Adipocyte (in vitro differentiated cells): Measurements from ENCODE around the gene NBAS.
"Not testable (repeated sequence)": the region's sequence is repeated elsewhere in the genome, so short reads cannot be mapped to it uniquely, and the experiment has no call there.

Source experiments
- DNase-seq: peaks from one replicate; pipeline ENCODE4 v3.0.0-alpha.2; 2015; ENCODE audit warnings: low read depth
- H3K27me3 ChIP-seq: replicated peaks from 2 replicates; pipeline ENCODE4 v1.7.0; 2013; ENCODE audit warnings: mild to moderate bottlenecking, low read length, moderate library complexity; ENCODE audit not compliant: control insufficient read depth, insufficient read depth
- H3K36me3 ChIP-seq: 2 replicates; pipeline ENCODE4 v1.7.0; 2013; ENCODE audit warnings: low read length, mild to moderate bottlenecking, moderate library complexity; ENCODE audit not compliant: control insufficient read depth, insufficient read depth, severe bottlenecking
- H3K4me1 ChIP-seq: 2 replicates; pipeline ENCODE4 v1.7.0; 2013; ENCODE audit warnings: mild to moderate bottlenecking, low read length, moderate library complexity; ENCODE audit not compliant: control insufficient read depth, insufficient read depth
- H3K4me3 ChIP-seq: 2 replicates; pipeline ENCODE4 v1.7.0; 2013; ENCODE audit warnings: mild to moderate bottlenecking, low read length, moderate library complexity
- H3K9ac ChIP-seq: 2 replicates; pipeline ENCODE4 v1.7.0; 2013; ENCODE audit warnings: mild to moderate bottlenecking, low read length, moderate library complexity
- H3K9me3 ChIP-seq: 2 replicates; pipeline ENCODE4 v1.7.0; 2013; ENCODE audit warnings: mild to moderate bottlenecking, low read length, moderate library complexity; ENCODE audit not compliant: control insufficient read depth

NBAS gene

GRCh38 chr2:15269043-15269442, 292.1 kb downstream of the NBAS start:
- peaks cover 13% of the 10 kb centered on the region for H3K4me1 ChIP-seq
- no peaks in the 10 kb centered on the region for H3K27me3 ChIP-seq
- no peak for DNase-seq
- H3K9me3 ChIP-seq = no peaks in the 10 kb centered on the region
- no peak overlapping the region for H3K9ac ChIP-seq
- no peak overlapping the region for H3K4me3 ChIP-seq
- peaks cover 1% of the 10 kb centered on the region for H3K36me3 ChIP-seq

- Histone ChIP-seq H3K36me3 (peaks cover 4% of the 10 kb centered on the region), H3K27me3 (no peaks in the 10 kb centered on the region), H3K9ac (no peak overlapping the region), H3K4me1 (no peaks in the 10 kb centered on the region), H3K4me3 (no peak overlapping the region), H3K9me3 (no peaks in the 10 kb centered on the region)
- no peak for DNase-seq
These were observed 295.2 kb downstream of the NBAS start for GRCh38 chr2:15265889-15266288.

- no peak overlapping the region for H3K4me3 ChIP-seq
- H3K36me3 ChIP-seq = peaks cover 4% of the 10 kb centered on the region
- no peak for DNase-seq
- no peak overlapping the region for H3K9ac ChIP-seq
- no peaks in the 10 kb centered on the region for H3K27me3 ChIP-seq
- no peaks in the 10 kb centered on the region for H3K4me1 ChIP-seq
- no peaks in the 10 kb centered on the region for H3K9me3 ChIP-seq
These were observed 297.0 kb downstream of the NBAS start for GRCh38 chr2:15263976-15264685.

DNA sequence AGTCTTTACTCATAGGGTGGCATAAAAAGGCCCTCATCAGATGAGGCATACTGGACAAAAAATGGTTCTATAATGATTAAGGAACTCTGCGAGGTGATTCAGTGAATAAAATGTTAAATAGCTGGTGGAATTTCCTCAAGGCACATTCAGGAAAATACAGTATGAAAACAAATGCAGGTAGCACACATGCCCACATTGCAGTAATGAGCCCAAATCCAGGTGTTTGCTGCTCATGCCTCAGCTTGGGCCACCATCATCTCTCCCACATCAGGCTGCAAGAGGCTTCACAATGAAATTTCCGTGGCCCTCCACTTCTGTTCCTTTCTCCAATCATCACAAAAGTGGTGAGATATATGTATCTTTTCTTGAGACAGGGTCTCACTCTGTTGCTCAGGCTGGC, 298.3 kb downstream of the NBAS start:
- DNase-seq = no peak
- no peak overlapping the region for H3K4me3 ChIP-seq
- no peaks in the 10 kb centered on the region for H3K9me3 ChIP-seq
- H3K9ac ChIP-seq = no peak overlapping the region
- no peaks in the 10 kb centered on the region for H3K4me1 ChIP-seq
- H3K36me3 ChIP-seq = peaks cover 4% of the 10 kb centered on the region
- H3K27me3 ChIP-seq = no peaks in the 10 kb centered on the region

DNA sequence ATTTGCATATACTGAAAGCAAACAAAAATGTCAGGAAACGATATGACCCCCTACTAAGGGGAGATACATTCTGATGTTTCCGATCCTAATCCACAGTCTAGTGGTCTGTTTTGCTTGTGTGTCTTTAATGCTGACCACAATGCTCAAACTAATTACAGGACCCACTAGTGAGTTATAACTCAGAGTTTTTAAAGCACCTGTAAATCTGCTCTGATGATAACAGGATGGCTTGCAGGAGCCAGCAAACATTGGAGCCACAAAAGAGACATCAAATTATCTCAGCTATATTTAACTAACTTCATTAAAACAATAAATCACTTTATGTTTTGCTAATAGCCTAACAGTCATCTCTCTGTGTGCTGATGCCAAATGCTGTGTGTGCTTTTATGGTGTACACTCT, 300.3 kb downstream of the NBAS start:
- Histone ChIP-seq H3K9me3 (no peaks in the 10 kb centered on the region), H3K9ac (no peak overlapping the region), H3K27me3 (no peaks in the 10 kb centered on the region), H3K36me3 (peaks cover 4% of the 10 kb centered on the region), H3K4me1 (no peaks in the 10 kb centered on the region), H3K4me3 (no peak overlapping the region)
- DNase-seq = no peak

DNA sequence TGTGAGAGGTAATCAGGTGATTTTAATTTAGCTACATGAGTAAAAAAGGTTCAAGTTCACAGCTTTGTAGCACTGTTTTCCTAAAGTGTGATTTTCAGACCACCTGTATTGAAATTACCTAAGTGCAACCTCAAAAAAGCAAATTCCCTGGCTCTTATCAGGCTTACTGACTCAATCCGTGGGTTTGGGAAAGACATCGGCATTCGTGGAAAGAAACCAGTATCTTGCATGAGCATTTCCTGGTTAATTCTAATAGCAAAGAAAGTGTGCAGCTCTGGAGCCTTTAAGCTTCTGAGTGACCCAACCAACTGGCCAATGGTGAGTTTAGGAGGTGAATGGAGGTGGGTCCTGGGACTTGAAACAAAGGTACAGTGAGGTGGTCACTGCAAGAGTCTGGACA, 300.9 kb downstream of the NBAS start:
- H3K36me3 ChIP-seq = peaks cover 4% of the 10 kb centered on the region
- no peaks in the 10 kb centered on the region for H3K27me3 ChIP-seq
- DNase-seq = no peak
- H3K9me3 ChIP-seq = no peaks in the 10 kb centered on the region
- H3K9ac ChIP-seq = no peak overlapping the region
- H3K4me3 ChIP-seq = no peak overlapping the region
- H3K4me1 ChIP-seq = no peaks in the 10 kb centered on the region

DNA sequence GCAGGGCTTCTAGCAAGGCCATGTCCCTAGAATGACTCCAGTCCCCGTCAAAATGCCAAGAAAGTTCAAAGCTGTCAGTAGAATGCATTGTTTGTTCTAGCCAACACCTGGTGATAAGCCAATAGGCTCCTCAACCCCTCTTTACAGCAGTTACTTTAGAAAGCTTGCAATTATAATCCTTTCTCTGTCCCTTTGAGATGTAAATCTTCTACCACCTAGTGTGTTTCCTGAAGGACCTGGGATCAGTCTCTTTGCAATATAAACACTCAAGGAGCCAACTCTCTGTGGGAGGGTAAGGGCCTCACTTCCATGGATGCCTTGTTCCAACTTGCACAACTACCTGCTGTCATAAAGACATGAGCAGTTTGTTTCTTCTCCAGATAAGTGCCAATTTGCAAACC, 301.8 kb downstream of the NBAS start:
- no peak overlapping the region for H3K4me3 ChIP-seq
- DNase-seq = no peak

DNA sequence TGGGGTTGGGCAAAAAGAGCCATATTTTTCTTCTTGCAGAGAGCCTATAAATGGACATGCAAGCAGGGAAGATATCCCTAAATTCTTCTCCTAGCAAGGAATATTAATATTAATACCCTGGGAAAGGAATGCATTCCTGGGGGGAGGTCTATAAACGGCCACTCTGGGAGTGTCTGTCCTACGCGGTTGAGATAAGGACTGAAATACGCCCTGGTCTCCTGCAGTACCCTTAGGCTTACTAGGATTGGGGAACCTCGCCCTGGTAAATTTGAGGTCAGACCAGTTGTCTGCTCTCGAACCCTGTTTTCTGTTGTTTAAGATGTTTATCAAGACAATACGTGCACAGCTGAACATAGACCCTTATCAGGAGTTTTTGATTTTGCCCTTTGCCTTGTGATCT, 302.7 kb downstream of the NBAS start:
- not testable (repeated sequence) for H3K36me3 ChIP-seq, H3K4me3 ChIP-seq, DNase-seq

More for the DNA sequence above, 301.8 kb downstream of the NBAS start:
- Histone ChIP-seq H3K36me3 (peaks cover 4% of the 10 kb centered on the region), H3K9me3 (no peaks in the 10 kb centered on the region), H3K27me3 (no peaks in the 10 kb centered on the region), H3K9ac (no peak overlapping the region), H3K4me1 (no peaks in the 10 kb centered on the region)

GRCh38 chr2:15253835-15254286, 307.3 kb downstream of the NBAS start:
- H3K9ac ChIP-seq = no peak overlapping the region
- no peak overlapping the region for H3K4me3 ChIP-seq
- no peak for DNase-seq
- no peaks in the 10 kb centered on the region for H3K4me1 ChIP-seq
- H3K36me3 ChIP-seq = peaks cover 11% of the 10 kb centered on the region
- no peaks in the 10 kb centered on the region for H3K27me3 ChIP-seq
- no peaks in the 10 kb centered on the region for H3K9me3 ChIP-seq

More for the DNA sequence above, 302.7 kb downstream of the NBAS start:
- not testable (repeated sequence) for H3K9ac ChIP-seq, H3K9me3 ChIP-seq, H3K4me1 ChIP-seq, H3K27me3 ChIP-seq

GRCh38 chr2:15253247-15253646, 307.9 kb downstream of the NBAS start:
- DNase-seq = no peak
- Histone ChIP-seq H3K36me3 (peaks cover 11% of the 10 kb centered on the region), H3K27me3 (no peaks in the 10 kb centered on the region), H3K9me3 (no peaks in the 10 kb centered on the region), H3K9ac (no peak overlapping the region), H3K4me1 (no peaks in the 10 kb centered on the region), H3K4me3 (no peak overlapping the region)

- Histone ChIP-seq H3K4me1 (no peaks in the 10 kb centered on the region), H3K27me3 (no peaks in the 10 kb centered on the region), H3K4me3 (no peak overlapping the region), H3K36me3 (peaks cover 11% of the 10 kb centered on the region), H3K9ac (no peak overlapping the region), H3K9me3 (no peaks in the 10 kb centered on the region)
- no peak for DNase-seq
These were observed 309.4 kb downstream of the NBAS start for GRCh38 chr2:15251753-15252152.

GRCh38 chr2:15250946-15251345, 310.2 kb downstream of the NBAS start:
- H3K36me3 ChIP-seq = peaks cover 11% of the 10 kb centered on the region
- not testable (repeated sequence) for H3K4me1 ChIP-seq, H3K4me3 ChIP-seq, H3K27me3 ChIP-seq, DNase-seq, H3K9ac ChIP-seq, H3K9me3 ChIP-seq
